GM12865 (cell line): Measurements from ENCODE around the gene PLA2G4B.

Experiments used
- DNase-seq: peaks from one replicate; pipeline ENCODE4 v3.0.0; 2010; ENCODE audit warnings: low read depth
- H3K4me3 ChIP-seq: 2 replicates; pipeline ENCODE4 v1.5.1; 2011; ENCODE audit warnings: mild to moderate bottlenecking, low read depth, low read length, control low read depth
- CTCF ChIP-seq: IDR thresholded peaks from 2 replicates; pipeline ENCODE4 v1.5.1; 2011; ENCODE audit warnings: low read length, control low read depth, low read depth, inconsistent platforms; ENCODE audit not compliant: insufficient read depth; ENCODE audit errors: missing control alignments

PLA2G4B gene

GRCh38 chr15:41838400-41838897, at the start of gene PLA2G4B:
TSS of gene PLA2G4B (plus strand) at chr15:41838847. CDS start at chr15:41838914, 67 bp downstream.
- no peak for DNase-seq
- TF ChIP-seq CTCF: no peak
- no peak within 1 kb of the TSS for H3K4me3 ChIP-seq

GRCh38 chr15:41789236-41789635, 49.4 kb upstream of the PLA2G4B start:
- TF ChIP-seq CTCF: no peak
- no peak for DNase-seq
- H3K4me3 ChIP-seq: no peak overlapping the region

- H3K4me3 ChIP-seq: no peak overlapping the region
- TF ChIP-seq CTCF: no peak
- DNase-seq: no peak
Measured at GRCh38 chr15:41789662-41790061, 49.0 kb upstream of the PLA2G4B start.

- no peak for TF ChIP-seq CTCF
- DNase-seq: no peak
- no peak overlapping the region for H3K4me3 ChIP-seq
Measured at GRCh38 chr15:41790169-41790568, 48.5 kb upstream of the PLA2G4B start.

- DNase-seq: peak; percentile 32
- no peak for TF ChIP-seq CTCF
- no peak overlapping the region for H3K4me3 ChIP-seq
Measured at GRCh38 chr15:41790756-41791546, 47.7 kb upstream of the PLA2G4B start.

GRCh38 chr15:41791547-41791937, 47.1 kb upstream of the PLA2G4B start:
- no peak for DNase-seq
- TF ChIP-seq CTCF: no peak
- no peak overlapping the region for H3K4me3 ChIP-seq
